ENCODE results near the gene EFEMP2.
"Not testable (repeated sequence)": the region's sequence is repeated elsewhere in the genome, so short reads cannot be mapped to it uniquely, and the experiment has no call there.

The EFEMP2 gene

DNA sequence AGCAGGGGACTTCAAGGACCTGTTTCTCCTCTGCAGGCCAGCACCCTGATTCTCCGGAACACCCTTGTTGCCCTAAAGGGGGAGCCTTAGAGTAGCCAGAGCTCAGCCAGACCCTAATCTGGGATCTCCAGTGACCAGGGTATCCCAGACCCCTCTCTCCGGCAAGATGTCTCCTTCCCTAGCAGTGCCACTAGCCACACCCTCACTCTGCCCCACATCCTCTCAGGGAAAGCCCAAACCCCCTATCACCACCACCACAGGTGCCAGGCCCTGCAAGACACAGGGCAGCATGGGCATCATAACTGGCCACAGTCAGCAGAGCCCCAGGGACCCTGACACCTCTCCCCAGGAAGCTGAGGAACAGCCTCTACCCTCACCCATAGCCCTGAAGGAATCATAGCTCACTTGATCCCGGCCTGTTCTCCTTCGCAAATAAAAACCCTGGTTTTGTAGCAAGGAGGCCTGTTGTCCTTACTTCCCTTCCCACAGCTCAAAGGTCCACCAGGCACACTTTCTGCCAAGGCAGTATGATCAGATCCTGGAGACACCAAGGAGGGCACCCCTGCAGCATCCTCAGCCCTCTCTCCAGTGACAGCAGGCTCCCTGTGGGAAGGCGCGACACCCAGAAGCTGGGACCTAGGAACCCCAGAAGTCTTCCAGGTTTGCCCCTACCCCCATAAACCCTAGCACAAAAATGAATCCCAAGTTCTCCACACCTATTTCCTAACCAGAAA, 19.2 kb downstream of the EFEMP2 start:
- no peak for DNase-seq

DNA sequence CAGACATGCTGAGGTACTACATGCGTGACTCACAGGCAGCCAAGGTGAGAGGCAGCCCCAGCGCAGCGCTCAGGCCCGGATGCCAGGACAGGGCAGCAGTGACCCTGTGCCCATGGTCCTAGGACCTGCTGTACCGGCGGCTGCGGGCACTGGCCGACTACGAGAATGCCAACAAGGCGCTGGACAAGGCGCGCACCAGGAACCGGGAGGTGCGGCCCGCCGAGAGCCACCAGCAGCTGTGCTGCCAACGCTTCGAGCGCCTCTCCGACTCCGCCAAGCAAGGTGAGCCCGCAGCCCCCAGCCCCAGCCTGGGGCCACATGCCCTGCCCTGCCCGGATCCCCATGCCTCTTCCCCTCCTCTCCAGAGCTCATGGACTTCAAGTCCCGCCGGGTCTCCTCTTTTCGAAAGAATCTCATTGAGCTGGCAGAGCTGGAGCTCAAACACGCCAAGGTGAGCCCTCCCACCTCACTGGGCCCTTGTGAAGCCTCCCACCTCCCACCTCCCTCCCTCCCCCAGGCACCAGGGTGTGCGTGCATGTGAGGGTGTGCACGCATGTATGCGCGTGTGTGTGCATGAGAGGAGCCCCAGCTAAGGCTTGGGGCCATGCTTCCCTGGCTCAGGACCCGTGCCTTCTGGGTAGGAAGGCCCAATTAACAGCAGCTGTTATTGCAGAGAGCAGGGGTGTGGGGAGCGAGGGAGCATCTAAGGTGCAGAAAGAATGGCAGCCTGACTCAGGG, 19.9 kb downstream of the EFEMP2 start:
- DNase-seq: no peak

DNA sequence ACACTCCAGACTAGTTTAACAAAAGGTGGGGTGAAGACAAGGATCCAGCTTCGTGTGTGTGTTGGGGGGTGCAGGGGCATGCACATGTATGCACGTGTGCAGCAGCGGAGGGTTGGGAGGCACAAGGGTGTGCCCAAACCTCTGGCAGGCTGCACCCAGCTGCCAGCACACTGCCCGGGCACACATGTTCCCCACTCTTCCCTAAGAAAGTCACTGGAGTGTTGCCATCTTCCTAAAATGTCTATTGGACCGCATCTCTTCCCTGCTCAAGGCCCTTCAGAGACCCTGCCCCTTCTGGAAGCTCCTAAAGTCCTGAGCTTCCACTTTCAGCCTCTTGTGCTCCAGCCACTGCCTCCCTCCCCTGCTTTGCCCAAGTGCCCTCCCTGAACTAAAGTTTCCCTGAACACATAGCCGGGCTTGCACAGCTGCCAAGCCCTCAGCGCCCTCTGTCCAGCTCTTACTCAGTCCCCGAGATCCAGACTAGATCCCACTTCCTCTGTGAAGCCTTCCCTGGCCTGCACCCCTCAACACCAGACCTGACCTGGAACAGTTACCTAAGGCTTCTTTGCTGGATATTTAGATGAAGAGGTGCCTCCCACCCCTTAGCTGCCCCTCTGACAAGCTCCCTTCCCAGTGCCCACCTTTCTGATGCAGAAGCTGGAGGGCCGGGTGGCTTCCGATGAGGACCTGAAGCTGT, 20.6 kb downstream of the EFEMP2 start:
- DNase-seq: no peak

DNA sequence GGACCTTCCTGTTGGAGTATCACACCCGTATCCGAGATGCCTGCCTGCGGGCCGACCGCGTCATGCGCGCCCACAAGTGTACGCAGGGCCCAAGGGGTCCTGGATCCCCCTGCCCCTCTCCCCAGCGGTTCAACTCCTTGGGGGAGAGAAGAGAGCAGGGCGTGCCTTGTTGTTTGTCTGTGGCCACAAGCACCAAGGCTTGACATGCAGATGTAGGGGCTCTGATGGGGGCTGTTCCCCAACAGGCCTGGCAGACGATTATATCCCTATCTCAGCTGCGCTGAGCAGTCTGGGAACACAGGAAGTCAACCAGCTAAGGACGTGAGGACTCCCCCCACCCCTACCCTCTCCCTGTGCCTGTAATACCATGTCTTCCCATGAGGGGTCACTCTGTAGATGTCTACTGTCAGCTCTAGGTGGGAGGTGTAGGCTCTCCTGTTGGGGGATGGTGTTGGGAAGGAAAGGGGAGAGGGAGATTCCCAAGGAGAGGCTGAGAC, 21.5 kb downstream of the EFEMP2 start:
- DNase-seq: no peak

DNA sequence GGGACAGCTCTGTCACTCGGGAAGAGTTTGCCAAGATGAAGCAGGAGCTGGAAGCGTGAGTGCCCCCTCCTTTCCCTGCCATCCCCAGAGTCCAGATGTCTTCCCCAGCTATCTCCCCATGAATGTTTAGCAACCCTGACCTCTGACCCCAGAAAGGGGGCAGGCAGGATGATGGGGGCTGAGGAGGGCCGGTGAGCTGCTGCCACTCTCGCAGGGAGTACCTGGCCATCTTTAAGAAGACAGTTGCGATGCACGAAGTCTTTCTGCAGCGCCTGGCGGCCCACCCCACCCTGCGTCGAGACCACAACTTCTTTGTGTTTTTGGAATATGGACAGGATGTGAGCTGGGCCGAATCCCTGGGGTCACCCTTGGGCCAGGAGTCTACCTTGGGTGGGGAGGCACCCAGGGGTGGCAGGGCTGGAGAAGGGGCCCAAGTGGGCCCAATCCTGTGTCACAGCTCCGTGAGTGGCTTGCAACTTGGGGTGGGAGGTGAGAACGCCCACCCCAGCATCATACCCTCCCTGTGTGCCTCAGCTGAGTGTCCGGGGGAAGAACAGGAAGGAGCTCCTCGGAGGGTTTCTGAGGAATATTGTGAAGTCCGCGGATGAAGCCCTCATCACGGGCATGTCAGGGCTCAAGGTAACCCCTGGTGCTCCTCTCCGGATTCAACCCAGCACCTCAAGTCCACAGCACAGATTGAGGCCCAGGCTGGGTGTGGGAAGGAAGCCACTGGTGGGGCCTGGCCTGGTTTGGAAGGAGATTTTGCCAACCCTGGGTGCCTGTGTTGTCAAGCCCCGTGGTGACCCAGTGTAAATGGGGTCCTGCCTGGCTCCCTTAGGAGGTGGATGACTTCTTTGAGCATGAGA, 22.1 kb downstream of the EFEMP2 start:
- DNase-seq: no peak

DNA sequence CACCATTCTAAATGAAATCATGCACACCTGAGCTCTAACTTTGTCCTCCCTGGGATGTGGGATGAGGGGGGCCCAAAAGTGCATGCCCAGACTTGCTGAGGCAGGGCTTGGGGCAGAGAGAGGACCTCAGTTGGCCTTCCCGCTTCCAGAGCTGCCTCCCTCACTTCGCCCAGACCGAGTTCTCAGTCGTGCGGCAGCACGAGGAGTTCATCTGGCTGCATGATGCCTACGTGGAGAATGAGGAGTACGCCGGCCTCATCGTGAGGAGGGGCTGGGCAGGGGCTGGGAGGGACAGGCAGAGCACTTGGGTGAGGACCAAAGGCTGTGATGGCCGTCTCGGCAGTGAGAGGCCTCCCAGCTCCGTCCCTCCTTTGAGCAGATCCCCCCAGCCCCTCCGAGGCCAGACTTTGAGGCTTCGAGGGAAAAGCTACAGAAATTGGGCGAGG, 22.8 kb downstream of the EFEMP2 start:
- no peak for DNase-seq

DNA sequence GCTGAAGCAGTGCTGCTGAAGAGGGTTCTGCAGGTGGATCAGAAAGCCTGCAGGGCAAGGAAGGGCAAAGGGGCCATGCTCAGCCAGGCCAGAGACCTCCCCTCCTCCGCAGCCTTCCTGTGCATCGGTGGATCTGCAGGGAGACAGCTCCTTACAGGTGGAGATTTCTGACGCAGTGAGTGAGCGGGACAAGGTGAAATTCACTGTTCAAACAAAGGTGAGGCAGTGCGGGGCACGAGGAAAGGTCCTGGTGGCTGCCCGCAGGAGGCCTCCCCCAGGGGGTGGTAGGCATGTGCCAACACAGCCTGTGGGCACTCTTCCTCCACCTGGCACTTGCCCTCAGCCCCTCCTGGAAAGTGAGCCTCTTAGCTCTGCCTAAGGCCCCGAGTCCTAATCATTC, 23.2 kb downstream of the EFEMP2 start:
- no peak for DNase-seq

DNA sequence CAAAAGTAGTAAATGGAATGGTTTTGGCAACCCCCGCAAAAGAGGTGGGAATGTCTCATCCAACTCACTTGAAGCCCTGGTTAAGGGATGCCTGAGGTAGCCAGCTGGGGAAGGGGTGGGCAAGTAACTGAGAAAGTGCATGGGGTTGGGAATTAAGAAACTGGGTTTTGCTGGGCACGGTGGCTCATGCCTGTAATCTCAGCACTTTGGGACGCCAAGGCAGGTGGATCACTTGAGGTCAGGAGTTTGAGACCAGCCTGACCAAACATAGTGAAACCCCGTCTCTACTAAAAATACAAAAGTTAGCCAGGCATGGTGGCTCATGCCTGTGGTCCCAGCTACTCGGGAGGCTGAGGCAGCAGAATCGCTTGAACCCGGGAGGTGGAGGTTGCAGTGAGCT, 23.9 kb downstream of the EFEMP2 start:
- DNase-seq: not testable (repeated sequence)

DNA sequence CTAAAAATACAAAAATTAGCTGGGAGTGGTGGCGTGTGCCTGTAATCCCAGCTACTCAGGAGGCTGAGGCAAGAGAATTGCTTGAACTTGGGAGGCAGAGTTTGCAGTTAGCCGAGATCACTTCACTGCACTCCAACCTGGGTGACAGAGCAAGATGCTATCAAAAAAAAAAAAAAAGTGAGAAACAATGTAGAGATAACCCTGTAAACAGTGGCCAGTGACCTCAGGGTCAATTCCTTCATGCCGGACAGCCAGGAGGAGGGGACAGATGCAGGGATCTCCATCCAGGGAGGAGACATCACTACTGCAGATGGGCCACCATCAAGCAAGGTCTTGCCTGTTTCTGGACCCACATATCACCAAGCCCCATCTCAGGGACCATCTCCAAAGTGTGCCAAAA, 24.9 kb downstream of the EFEMP2 start:
- no peak for DNase-seq

DNA sequence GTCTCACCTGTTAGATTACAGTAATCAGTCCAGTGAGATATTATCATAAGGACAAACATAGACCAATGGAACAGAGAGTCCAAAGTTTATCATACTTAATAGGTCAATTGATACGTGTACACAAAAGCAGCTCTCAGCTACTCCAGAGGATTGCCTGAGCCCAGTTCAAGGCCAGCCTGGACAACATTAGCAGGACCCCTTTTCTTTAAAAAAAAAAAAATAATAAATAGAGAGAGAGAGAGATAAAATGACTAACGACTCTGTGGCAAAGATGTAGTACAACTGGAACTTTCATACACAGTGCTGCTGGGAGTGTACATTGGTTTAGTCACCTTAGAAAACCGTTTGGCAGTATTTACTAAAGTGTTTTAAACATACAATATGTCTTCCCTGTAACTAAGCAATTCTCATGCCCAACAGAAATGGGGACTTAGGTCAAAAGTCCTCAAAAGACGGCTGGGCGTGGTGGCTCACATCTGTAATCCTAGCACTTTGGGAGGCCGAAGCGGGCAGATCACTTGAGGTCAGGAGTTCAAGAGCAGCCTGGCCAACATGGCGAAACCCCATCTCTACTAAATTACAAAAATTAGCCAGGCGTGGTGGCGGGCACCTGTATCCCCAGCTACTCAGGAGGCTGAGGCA, 28.2 kb downstream of the EFEMP2 start:
- no peak for DNase-seq

DNA sequence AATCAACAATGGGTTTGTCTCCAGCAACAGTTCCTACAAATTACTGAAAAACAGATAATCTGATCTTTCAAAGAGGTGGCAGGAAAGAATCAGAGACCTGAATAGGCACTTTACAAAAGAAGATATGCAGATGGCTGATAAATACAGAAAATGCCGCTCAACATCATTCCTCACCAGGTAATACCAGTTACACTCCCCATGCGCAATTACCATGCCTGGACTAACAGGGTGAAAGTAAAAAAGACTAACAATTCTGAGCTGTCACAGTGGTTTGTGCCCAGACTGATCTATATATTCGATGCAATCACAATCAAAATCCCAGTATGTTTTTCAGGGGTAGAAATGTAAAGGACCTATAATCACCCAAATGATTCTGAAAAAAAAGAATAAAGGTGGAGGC, 28.8 kb downstream of the EFEMP2 start:
- DNase-seq: no peak

DNA sequence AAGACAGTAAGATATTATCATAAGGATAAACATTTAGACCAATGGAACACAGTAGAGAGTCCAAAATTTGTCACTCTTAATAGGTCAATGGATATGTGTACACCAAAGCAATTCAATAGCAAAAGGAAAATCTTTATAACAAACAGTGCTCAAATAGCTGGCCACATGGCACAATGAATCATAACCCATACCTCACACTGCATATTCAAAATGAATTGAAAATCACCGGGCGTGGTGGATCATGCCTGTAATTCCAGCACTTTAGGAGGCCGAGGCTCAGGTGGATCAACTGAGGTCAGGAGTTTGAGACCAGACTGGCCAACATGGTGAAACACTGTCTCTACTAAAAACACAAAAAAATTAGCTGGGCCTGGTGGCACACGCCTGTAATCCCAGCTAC, 30.5 kb downstream of the EFEMP2 start:
- no peak for DNase-seq

DNA sequence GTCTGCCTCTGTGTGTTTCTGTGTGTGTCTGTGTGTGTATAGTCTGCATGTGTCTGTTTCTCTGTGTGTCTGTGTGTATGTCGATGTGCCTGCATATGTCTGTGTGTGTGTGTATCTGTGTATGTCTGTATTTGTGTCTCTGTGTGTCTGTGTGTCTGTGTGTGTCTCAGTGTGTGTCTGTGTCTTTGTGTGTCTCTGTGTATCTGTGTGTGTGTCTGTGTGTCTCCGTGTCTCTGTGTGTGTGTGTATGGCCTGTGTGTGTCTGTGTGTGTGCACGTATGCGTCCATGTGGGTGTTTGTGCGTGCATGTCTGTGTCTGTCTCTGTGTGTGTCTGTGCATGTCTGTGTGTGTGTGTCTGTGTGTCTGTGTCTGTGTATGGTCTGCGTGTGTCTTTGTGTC, 38.4 kb downstream of the EFEMP2 start:
- no peak for DNase-seq

DNA sequence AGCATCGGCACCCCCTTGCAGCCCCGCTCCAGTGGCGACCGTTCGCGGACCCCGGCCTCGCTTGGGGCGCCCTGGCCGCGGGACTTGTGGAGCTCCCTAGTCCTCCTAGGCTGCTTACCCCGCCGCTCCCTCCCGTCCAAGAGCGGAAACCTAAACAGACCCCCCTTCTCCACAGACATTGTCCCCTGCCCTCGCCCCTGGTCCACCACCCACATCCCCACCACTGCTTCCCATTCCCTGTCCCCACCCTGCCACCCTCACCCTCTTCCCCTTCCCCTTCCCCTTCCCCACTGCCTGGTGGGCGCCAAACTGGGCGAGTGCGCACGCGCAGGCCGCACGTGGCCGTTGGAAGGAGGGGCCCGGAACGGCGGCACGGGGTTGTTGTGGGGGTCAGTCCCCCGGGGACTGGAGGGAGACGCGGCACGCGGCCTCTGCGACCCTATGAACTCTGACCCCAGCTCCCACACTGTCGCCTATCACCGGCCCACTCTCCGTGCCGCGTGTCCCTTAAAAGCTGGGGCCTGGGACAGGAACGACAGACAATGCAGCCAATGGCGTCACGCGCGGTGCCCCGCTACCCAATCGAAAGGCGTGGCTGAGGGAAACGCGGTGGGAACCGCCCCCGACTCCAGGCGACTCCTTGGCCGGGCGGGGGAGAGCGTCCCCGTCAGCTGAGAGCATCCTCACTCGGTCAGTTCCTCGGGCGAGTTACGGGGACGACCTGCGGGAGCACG, 39.1 kb downstream of the EFEMP2 start, which contains the start of gene SNX32:
Gene SNX32 (plus strand): TSS at position 667 of the 734 bp plus-strand sequence. CDS start 103 bp downstream, outside the sequence.
- DNase-seq: peak; percentile 95

DNA sequence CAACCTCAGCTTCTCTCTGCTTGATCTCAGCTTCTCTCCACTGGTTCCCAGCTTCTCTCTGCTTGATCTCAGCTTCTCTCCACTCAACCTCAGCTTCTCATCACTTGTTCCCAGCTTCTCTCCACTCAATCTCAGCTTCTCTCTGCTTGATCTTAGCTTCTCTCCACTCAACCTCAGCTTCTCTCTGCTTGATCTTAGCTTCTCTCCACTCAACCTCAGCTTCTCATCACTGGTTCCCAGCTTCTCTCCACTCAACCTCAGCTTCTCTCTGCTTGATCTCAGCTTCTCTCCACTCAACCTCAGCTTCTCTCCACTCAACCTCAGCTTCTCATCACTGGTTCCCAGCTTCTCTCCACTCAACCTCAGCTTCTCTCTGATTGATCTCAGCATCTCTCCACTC, 40.4 kb downstream of the EFEMP2 start:
- DNase-seq: not testable (repeated sequence)

DNA sequence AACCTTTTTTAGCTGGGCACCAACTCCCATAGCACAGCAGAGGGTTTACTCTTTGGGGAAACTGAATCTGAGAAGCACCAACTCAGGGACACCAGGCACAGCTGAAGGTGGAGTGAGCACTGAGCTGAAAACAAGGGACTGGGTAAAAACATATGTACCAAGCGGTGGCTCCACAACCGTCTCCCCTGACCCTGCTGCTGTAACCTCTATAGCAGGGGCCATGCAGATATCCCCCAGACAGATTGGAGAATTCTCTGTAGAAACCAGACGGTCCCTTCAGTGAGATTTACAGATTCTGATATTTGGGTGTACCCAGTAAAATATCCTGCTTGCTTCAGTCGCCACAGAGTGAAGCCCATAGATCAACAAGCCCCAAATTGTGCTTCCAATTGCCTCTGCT, 43.1 kb downstream of the EFEMP2 start:
- DNase-seq: no peak

DNA sequence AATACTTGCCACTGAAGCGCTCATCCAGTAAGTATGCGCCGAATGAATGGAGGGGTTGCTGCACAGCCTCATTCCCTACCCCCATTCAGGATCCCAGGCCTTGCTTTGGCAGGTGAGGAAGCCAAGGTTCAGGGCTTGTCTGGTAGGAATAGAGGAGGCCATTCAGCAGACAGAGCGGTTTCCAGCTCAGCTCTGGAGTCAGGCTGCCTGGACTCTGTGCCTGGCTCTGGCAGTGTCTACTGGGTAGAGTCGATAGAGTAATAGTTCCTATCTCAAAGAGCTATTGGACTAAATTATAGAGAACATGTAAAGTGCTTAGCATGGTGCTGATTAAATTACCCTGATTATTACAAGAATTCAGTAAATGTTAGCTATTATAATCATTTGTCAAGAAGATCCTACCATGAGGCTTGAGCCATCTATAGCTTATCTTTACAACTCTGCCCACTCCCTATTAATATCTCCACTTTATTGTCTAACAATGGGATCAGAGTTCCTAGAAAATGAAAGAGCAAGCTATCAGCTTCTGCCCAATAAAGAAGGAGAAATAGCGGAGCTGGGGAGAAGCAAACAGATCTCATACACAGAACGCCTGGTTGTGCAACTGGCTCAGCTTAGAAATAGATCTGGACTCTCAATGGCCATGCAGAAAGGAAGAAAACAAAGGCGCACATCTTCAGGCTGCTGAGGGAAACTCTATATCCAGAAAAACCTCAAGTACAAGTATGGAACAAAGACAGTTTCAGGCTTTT, 45.4 kb downstream of the EFEMP2 start:
- DNase-seq: no peak

DNA sequence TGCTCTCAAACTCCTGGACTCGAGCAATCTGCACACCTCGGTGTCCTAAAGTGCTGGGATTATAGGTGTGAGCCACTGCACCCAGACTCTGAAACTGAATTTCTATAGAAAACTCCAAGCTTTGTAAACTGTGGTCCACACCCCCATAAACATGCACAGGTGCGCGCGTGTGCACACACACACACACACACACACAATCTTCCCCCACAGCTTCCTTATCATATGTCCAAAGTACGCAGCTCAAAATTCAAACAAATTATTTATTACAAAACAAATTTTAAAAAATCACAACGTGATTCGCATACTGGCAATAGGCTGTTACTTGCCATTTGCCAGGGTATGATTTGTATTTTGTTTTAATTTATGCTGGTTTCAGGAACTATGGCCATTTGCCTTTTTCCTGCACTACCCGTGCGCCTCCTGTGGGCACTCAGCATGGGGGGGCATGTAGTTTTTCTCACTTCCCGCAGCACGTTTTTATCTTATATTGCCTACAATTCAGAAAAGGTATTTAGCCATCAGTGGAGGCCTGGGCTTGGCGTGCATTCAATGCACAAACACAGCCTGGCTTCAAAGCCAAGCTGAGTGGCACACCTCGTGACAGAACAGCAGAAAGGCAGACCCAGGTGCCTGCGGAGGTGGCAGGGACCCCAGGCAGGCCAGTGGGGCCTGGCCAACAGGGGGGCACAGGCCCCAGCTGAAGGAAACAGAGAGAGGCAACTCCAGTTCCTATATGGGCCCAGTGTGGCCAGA, 49.6 kb downstream of the EFEMP2 start:
- no peak for DNase-seq

DNA sequence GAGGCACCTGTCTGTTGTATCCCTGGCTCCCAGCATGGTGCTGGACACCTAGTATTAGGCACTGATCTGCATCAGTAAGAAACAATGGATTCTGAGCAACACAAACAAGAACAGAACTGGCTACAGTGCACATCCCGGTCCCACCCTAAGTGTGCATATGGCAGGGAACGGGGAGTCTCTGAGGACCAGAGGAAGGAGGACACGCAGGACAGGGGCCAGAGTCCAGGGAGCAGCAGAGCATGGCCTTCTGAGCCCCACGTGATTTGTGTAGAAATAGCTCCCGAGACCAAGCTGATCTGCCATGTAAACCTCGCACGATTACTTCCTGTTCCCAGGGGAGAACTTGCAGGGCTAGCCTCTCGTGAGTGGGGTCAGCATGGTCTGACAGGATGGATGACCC, 51.5 kb downstream of the EFEMP2 start:
- no peak for DNase-seq

Measured in activated T-cell treated with anti-CD3 and anti-CD28 coated beads, Interleukin-2, amount 50 U/mL, for 1 hour (primary cell).